ENCODE data around the gene TLR7.

Gene TLR7

GRCh38 chrX:12877386-12877785 is 10.5 kb downstream of the TLR7 start:
- Mint-ChIP-seq H3K4me1 (ENCODE audit: low read depth) (no peaks in the 10 kb centered on the region), H3K27me3 (ENCODE audit: low read depth) (peaks cover 6% of the 10 kb centered on the region), H3K36me3 (ENCODE audit: low read depth) (no peaks in the 10 kb centered on the region), H3K27ac (no peak overlapping the region), H3K4me3 (no peak overlapping the region), H3K9me3 (no peaks in the 10 kb centered on the region)

DNA sequence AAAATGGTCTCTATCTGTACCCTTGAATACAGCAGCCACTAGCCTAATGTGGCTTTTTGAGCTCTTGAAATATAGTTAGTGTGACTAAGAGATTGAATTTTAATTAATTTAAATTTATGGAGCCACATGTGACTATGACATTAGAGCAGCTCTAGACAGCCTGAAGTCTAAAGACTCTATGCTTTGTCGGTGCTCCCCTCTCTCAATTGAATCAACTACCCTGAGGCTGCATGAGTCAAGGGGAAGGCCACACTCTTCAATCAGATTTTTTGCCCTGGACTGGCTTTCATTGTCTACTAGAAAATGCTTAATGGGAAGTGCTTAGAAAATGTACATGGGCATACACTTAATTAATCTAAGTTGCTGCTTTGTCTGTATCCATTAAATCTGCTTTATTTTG is 11.7 kb downstream of the TLR7 start:
- peaks cover 16% of the 10 kb centered on the region for H3K27me3 Mint-ChIP-seq (ENCODE audit: low read depth)
- no peak overlapping the region for H3K27ac Mint-ChIP-seq
- H3K4me3 Mint-ChIP-seq, result no peak overlapping the region
- no peaks in the 10 kb centered on the region for H3K4me1 Mint-ChIP-seq (ENCODE audit: low read depth)
- no peaks in the 10 kb centered on the region for H3K36me3 Mint-ChIP-seq (ENCODE audit: low read depth)
- no peaks in the 10 kb centered on the region for H3K9me3 Mint-ChIP-seq

GRCh38 chrX:12881914-12882313 is 15.0 kb downstream of the TLR7 start:
- Mint-ChIP-seq H3K36me3 (ENCODE audit: low read depth) (no peaks in the 10 kb centered on the region), H3K9me3 (no peaks in the 10 kb centered on the region), H3K4me3 (no peak overlapping the region), H3K4me1 (ENCODE audit: low read depth) (no peaks in the 10 kb centered on the region), H3K27ac (no peak overlapping the region), H3K27me3 (ENCODE audit: low read depth) (peaks cover 17% of the 10 kb centered on the region)

- Mint-ChIP-seq H3K36me3 (ENCODE audit: low read depth) (no peaks in the 10 kb centered on the region), H3K27ac (no peak overlapping the region), H3K4me3 (no peak overlapping the region), H3K9me3 (no peaks in the 10 kb centered on the region), H3K4me1 (ENCODE audit: low read depth) (peaks cover 10% of the 10 kb centered on the region), H3K27me3 (ENCODE audit: low read depth) (peaks cover 17% of the 10 kb centered on the region)
Measured at GRCh38 chrX:12885508-12885907, 18.6 kb downstream of the TLR7 start.

GRCh38 chrX:12886545-12886944 is 19.7 kb downstream of the TLR7 start:
- Mint-ChIP-seq H3K27ac (no peak overlapping the region), H3K9me3 (no peaks in the 10 kb centered on the region), H3K4me1 (ENCODE audit: low read depth) (peaks cover 20% of the 10 kb centered on the region), H3K36me3 (ENCODE audit: low read depth) (no peaks in the 10 kb centered on the region), H3K4me3 (no peak overlapping the region), H3K27me3 (ENCODE audit: low read depth) (peaks cover 17% of the 10 kb centered on the region)

DNA sequence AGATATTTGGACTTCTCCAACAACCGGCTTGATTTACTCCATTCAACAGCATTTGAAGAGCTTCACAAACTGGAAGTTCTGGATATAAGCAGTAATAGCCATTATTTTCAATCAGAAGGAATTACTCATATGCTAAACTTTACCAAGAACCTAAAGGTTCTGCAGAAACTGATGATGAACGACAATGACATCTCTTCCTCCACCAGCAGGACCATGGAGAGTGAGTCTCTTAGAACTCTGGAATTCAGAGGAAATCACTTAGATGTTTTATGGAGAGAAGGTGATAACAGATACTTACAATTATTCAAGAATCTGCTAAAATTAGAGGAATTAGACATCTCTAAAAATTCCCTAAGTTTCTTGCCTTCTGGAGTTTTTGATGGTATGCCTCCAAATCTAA is 20.3 kb downstream of the TLR7 start:
- H3K4me1 Mint-ChIP-seq (ENCODE audit: low read depth), result peaks cover 22% of the 10 kb centered on the region
- no peak overlapping the region for H3K4me3 Mint-ChIP-seq
- peaks cover 13% of the 10 kb centered on the region for H3K27me3 Mint-ChIP-seq (ENCODE audit: low read depth)
- H3K27ac Mint-ChIP-seq, result no peak overlapping the region
- H3K9me3 Mint-ChIP-seq, result no peaks in the 10 kb centered on the region
- no peaks in the 10 kb centered on the region for H3K36me3 Mint-ChIP-seq (ENCODE audit: low read depth)

- Mint-ChIP-seq H3K4me1 (ENCODE audit: low read depth) (peaks cover 28% of the 10 kb centered on the region), H3K9me3 (no peaks in the 10 kb centered on the region), H3K27ac (no peak overlapping the region), H3K4me3 (no peak overlapping the region), H3K36me3 (ENCODE audit: low read depth) (no peaks in the 10 kb centered on the region), H3K27me3 (ENCODE audit: low read depth) (peaks cover 9% of the 10 kb centered on the region)
Measured at GRCh38 chrX:12887767-12888166, 20.9 kb downstream of the TLR7 start.

DNA sequence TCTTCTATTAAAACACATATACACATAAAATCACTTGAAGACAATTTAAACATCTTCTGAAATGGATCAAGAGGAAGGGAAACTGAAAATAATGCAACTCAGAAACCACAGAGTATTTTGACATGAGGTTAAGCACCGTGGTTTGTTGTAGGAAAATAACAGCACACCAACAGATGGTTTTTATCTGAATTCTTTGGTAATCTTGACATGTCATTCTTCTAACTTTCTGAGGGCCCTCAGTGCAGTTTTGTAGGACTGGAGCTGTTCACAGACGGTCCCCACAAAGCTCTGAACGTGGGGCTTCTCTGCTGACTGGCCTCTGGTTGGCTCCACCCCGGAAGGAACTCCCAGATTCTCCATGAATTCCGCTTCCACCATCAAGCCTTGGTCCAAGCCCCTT is 23.6 kb downstream of the TLR7 start:
- H3K36me3 Mint-ChIP-seq (ENCODE audit: low read depth), result no peaks in the 10 kb centered on the region
- no peaks in the 10 kb centered on the region for H3K27me3 Mint-ChIP-seq (ENCODE audit: low read depth)
- H3K4me1 Mint-ChIP-seq (ENCODE audit: low read depth), result peaks cover 42% of the 10 kb centered on the region
- H3K4me3 Mint-ChIP-seq, result peak overlapping the region; percentile 48
- H3K9me3 Mint-ChIP-seq, result no peaks in the 10 kb centered on the region
- H3K27ac Mint-ChIP-seq, result peak overlapping the region; percentile 91

DNA sequence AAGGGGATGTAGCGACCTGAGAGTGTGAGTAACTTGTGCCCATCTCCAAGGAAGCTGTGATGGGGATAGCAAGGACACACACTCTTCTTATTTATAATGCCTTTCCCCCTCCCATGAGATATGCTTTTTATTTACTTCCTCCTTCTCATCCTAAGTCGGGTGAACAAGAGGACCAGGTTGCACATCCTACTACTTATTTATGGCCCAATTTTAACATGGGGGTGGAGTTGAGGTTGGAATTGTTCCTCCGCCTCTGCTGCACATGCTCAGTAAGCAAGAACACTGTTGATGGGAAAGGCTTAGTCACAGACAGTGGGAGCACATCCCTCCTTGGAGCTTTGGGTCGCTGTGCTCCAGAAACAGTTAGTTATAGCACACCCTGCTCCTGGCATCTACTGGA is 24.3 kb downstream of the TLR7 start:
- H3K9me3 Mint-ChIP-seq, result no peaks in the 10 kb centered on the region
- no peak overlapping the region for H3K4me3 Mint-ChIP-seq
- H3K27ac Mint-ChIP-seq, result peak overlapping the region; percentile 91
- peaks cover 42% of the 10 kb centered on the region for H3K4me1 Mint-ChIP-seq (ENCODE audit: low read depth)
- H3K36me3 Mint-ChIP-seq (ENCODE audit: low read depth), result no peaks in the 10 kb centered on the region
- no peaks in the 10 kb centered on the region for H3K27me3 Mint-ChIP-seq (ENCODE audit: low read depth)

GRCh38 chrX:12891915-12892506 is 25.1 kb downstream of the TLR7 start:
- Mint-ChIP-seq H3K9me3 (no peaks in the 10 kb centered on the region), H3K27ac (peak overlapping the region; percentile 77), H3K4me1 (ENCODE audit: low read depth) (peaks cover 42% of the 10 kb centered on the region), H3K4me3 (peak overlapping the region; percentile 55), H3K27me3 (ENCODE audit: low read depth) (no peaks in the 10 kb centered on the region), H3K36me3 (ENCODE audit: low read depth) (no peaks in the 10 kb centered on the region)

DNA sequence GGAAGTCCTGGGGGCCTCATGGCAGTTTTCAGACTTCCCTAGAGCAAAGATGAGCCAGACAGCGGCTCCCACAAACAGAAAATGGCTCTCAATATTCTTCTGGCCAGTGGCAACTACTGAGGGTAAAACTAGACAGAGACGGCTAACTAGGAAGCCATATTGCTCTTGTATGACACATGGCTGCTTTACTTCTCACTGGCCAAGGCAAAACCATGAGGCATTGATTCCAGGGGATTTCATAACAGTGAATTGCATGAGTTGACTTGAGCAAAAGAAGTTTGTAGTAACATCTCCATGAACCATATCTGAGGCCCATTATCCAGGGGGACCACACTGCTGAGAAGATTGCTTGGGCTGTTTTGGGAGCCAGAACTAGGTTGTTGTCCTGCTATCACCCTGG is 25.8 kb downstream of the TLR7 start:
- H3K27ac Mint-ChIP-seq, result peak overlapping the region; percentile 77
- H3K36me3 Mint-ChIP-seq (ENCODE audit: low read depth), result no peaks in the 10 kb centered on the region
- H3K4me1 Mint-ChIP-seq (ENCODE audit: low read depth), result peaks cover 42% of the 10 kb centered on the region
- H3K4me3 Mint-ChIP-seq, result no peak overlapping the region
- no peaks in the 10 kb centered on the region for H3K9me3 Mint-ChIP-seq
- no peaks in the 10 kb centered on the region for H3K27me3 Mint-ChIP-seq (ENCODE audit: low read depth)

GRCh38 chrX:12894074-12895030 is 27.5 kb downstream of the TLR7 start:
- no peaks in the 10 kb centered on the region for H3K36me3 Mint-ChIP-seq (ENCODE audit: low read depth)
- H3K4me1 Mint-ChIP-seq (ENCODE audit: low read depth), result peaks cover 40% of the 10 kb centered on the region
- no peak overlapping the region for H3K4me3 Mint-ChIP-seq
- no peaks in the 10 kb centered on the region for H3K27me3 Mint-ChIP-seq (ENCODE audit: low read depth)
- H3K27ac Mint-ChIP-seq, result peak overlapping the region; percentile 71
- no peaks in the 10 kb centered on the region for H3K9me3 Mint-ChIP-seq

GRCh38 chrX:12895866-12896265 is 29.0 kb downstream of the TLR7 start:
- H3K4me3 Mint-ChIP-seq, result no peak overlapping the region
- H3K27ac Mint-ChIP-seq, result no peak overlapping the region
- H3K27me3 Mint-ChIP-seq (ENCODE audit: low read depth), result no peaks in the 10 kb centered on the region
- peaks cover 28% of the 10 kb centered on the region for H3K4me1 Mint-ChIP-seq (ENCODE audit: low read depth)
- no peaks in the 10 kb centered on the region for H3K36me3 Mint-ChIP-seq (ENCODE audit: low read depth)
- H3K9me3 Mint-ChIP-seq, result no peaks in the 10 kb centered on the region

DNA sequence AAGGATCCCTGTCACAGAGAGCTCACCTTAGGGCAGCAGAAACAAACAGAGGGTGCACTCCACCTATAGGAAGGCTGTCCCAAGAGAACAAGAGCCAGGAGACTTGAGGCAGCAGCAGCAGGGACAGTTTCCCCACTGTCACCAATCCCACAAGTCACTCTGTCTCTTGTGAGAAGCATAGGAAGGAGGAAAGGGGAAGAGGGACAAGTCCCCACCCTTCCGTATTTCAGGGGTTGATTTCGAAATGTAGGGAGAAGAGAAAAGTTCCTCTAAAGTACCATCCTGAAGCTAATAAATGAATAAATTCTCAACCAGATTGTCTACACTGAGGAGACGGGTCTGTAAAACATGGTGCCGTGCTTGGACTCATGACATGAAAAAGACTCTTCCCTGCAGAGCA is 30.1 kb downstream of the TLR7 start:
- Mint-ChIP-seq H3K4me3 (no peak overlapping the region), H3K9me3 (no peaks in the 10 kb centered on the region), H3K36me3 (ENCODE audit: low read depth) (no peaks in the 10 kb centered on the region), H3K4me1 (ENCODE audit: low read depth) (peaks cover 24% of the 10 kb centered on the region), H3K27ac (no peak overlapping the region), H3K27me3 (ENCODE audit: low read depth) (no peaks in the 10 kb centered on the region)

GRCh38 chrX:12898073-12898472 is 31.2 kb downstream of the TLR7 start:
- Mint-ChIP-seq H3K4me1 (ENCODE audit: low read depth) (peaks cover 15% of the 10 kb centered on the region), H3K27ac (no peak overlapping the region), H3K9me3 (no peaks in the 10 kb centered on the region), H3K4me3 (no peak overlapping the region), H3K27me3 (ENCODE audit: low read depth) (no peaks in the 10 kb centered on the region), H3K36me3 (ENCODE audit: low read depth) (no peaks in the 10 kb centered on the region)
